SK-N-SH (cell line): Measurements from ENCODE around the gene C3orf33. TPM values are rescaled to one million over a fixed set of nuclear protein-coding genes. Genes with fewer than 3 reads are reported as not detected.

Experiments used
- CTCF ChIA-PET: fragments of 300-600, 350-600 bp; formaldehyde crosslinking; extraction: SDS; loops from one replicate; lab custom pipeline; 2021; lab: Yijun Ruan, JAX
- POLR2A ChIA-PET: fragments of 350-600 bp; sonication (Branson Sonifier 250); formaldehyde crosslinking; extraction: SDS; loops from one replicate; lab custom pipeline; 2020; ENCODE audit warnings: antibody characterized with exemption, inconsistent platforms; lab: Yijun Ruan, JAX
- DNase-seq: peaks from one replicate; pipeline ENCODE4 v3.0.0; 2012
- H2AFZ ChIP-seq: fragments of 200-600 bp; sonication (generic); 2 replicates; pipeline ENCODE4 v1.8.1; 2016; ENCODE audit warnings: antibody characterized with exemption, mild to moderate bottlenecking, low read depth
- H3F3A ChIP-seq: fragments of 200-600 bp; sonication (generic); replicated peaks from 2 replicates; pipeline ENCODE3; 2016; ENCODE audit warnings: antibody characterized with exemption, mild to moderate bottlenecking; ENCODE audit not compliant: insufficient read depth
- H3K27ac ChIP-seq, 2 experiments: fragments of 200-500 bp in 1 of 2; fragments of 200-600 bp in 1 of 2; sonication (Bioruptor generic) in 1 of 2; sonication (generic), shearing (Covaris generic) in 1 of 2; 2 replicates each; pipeline versions ENCODE4 v1.5.1 to v1.6.1; 2014 to 2016; ENCODE audit warnings: low read depth in 2 of 2, inconsistent platforms in 1 of 2, low read length in 1 of 2, mild to moderate bottlenecking in 1 of 2, mixed read lengths in 1 of 2
- H3K27me3 ChIP-seq: fragments of 200-600 bp; sonication (generic), shearing (Covaris generic); 2 replicates; pipeline ENCODE4 v1.6.1; 2016; ENCODE audit warnings: mixed run types; ENCODE audit not compliant: insufficient read depth
- H3K36me3 ChIP-seq, 2 experiments: fragments of 200-500 bp in 1 of 2; fragments of 200-600 bp in 1 of 2; sonication (Bioruptor generic) in 1 of 2; sonication (generic) in 1 of 2; replicated peaks in 1 of 2; 2 replicates each; pipeline versions ENCODE3 to v1.5.1; 2014 to 2016; ENCODE audit warnings: low read length in 1 of 2, mild to moderate bottlenecking in 1 of 2; ENCODE audit not compliant: insufficient read depth in 2 of 2, control insufficient read depth in 1 of 2
- H3K4me1 ChIP-seq, 2 experiments: fragments of 200-500 bp in 1 of 2; fragments of 200-600 bp in 1 of 2; sonication (Bioruptor generic) in 1 of 2; sonication (generic), shearing (Covaris generic) in 1 of 2; 2 replicates each; pipeline versions ENCODE4 v1.5.1 to v1.6.1; 2014 to 2016; ENCODE audit warnings: low read depth in 1 of 2, low read length in 1 of 2, mixed run types in 1 of 2; ENCODE audit not compliant: insufficient read depth in 2 of 2, control insufficient read depth in 1 of 2
- H3K4me2 ChIP-seq: fragments of 200-600 bp; sonication (generic), shearing (Covaris generic); 2 replicates; pipeline ENCODE4 v1.6.1; 2017; ENCODE audit warnings: mixed run types
- H3K4me3 ChIP-seq, 2 experiments: fragments of 200-500 bp in 1 of 2; fragments of 200-600 bp in 1 of 2; sonication (Bioruptor generic) in 1 of 2; sonication (generic), shearing (Covaris generic) in 1 of 2; 2 replicates each; pipeline versions ENCODE4 v1.5.1 to v1.8.1; 2014 to 2016; ENCODE audit warnings: low read depth in 2 of 2, inconsistent platforms in 1 of 2, low read length in 1 of 2, mild to moderate bottlenecking in 1 of 2, mixed read lengths in 1 of 2, moderate library complexity in 1 of 2
- H3K79me2 ChIP-seq: fragments of 200-600 bp; sonication (generic); 2 replicates; pipeline ENCODE4 v1.8.1; 2017; ENCODE audit warnings: mild to moderate bottlenecking; ENCODE audit not compliant: insufficient read depth
- H3K9ac ChIP-seq: fragments of 200-600 bp; sonication (generic); 2 replicates; pipeline ENCODE4 v1.6.1; 2017; ENCODE audit warnings: mixed run types
- H3K9me2 ChIP-seq: fragments of 200-600 bp; sonication (generic); 2 replicates; pipeline ENCODE4 v1.6.1; 2017; ENCODE audit warnings: mixed run types
- H3K9me3 ChIP-seq: fragments of 200-600 bp; sonication (generic); 2 replicates; pipeline ENCODE4 v1.6.1; 2017; ENCODE audit warnings: mixed run types, mild to moderate bottlenecking, moderate library complexity
- H4K20me1 ChIP-seq: fragments of 200-600 bp; sonication (generic); 2 replicates; pipeline ENCODE4 v1.6.1; 2017; ENCODE audit warnings: mild to moderate bottlenecking, mixed run types; ENCODE audit not compliant: insufficient read depth
- EZH2phosphoT487 ChIP-seq: fragments of 200-600 bp; sonication (generic); IDR thresholded peaks from 2 replicates; pipeline ENCODE4 v1.6.1; 2017; ENCODE audit warnings: low read depth, mixed run types, mild to moderate bottlenecking, antibody characterized with exemption, moderate library complexity, borderline replicate concordance
- FOSL2 ChIP-seq: IDR thresholded peaks from 2 replicates; pipeline ENCODE4 v1.4.0; 2012; ENCODE audit warnings: low read depth, mild to moderate bottlenecking, moderate library complexity, borderline replicate concordance
- FOXJ3 ChIP-seq: sonication (generic); formaldehyde crosslinking; IDR thresholded peaks from 2 replicates; pipeline ENCODE4 v1.5.1; 2020; ENCODE audit warnings: mild to moderate bottlenecking, missing genetic modification reagents
- FOXM1 ChIP-seq: IDR thresholded peaks from 2 replicates; pipeline ENCODE4 v1.4.0; 2012; ENCODE audit warnings: low read depth, mild to moderate bottlenecking
- GATA2 ChIP-seq: sonication (generic); formaldehyde crosslinking; IDR thresholded peaks from 2 replicates; pipeline ENCODE4 v1.5.0; 2020; ENCODE audit warnings: mild to moderate bottlenecking, missing genetic modification reagents
- IRF3 ChIP-seq: fragments of 150-350 bp; IDR thresholded peaks from 2 replicates; pipeline ENCODE4 v1.6.1; 2016; ENCODE audit warnings: mild to moderate bottlenecking, low read depth, low read length
- MAX ChIP-seq: IDR thresholded peaks from 2 replicates; pipeline ENCODE4 v1.4.0; 2012; ENCODE audit warnings: low read depth
- MXI1 ChIP-seq: IDR thresholded peaks from 2 replicates; pipeline ENCODE4 v1.6.1; 2012; ENCODE audit warnings: mild to moderate bottlenecking, low read depth, low read length, improper control_type of control experiment
- NFIC ChIP-seq: IDR thresholded peaks from 2 replicates; pipeline ENCODE4 v1.4.0; 2012; ENCODE audit warnings: borderline replicate concordance
- PBX3 ChIP-seq: IDR thresholded peaks from 2 replicates; pipeline ENCODE4; 2012
- RCOR1 ChIP-seq: fragments of 150-350 bp; IDR thresholded peaks from 2 replicates; pipeline ENCODE4 v1.6.1; 2017; ENCODE audit warnings: antibody characterized with exemption, low read length
- TAF1 ChIP-seq: IDR thresholded peaks from 2 replicates; pipeline ENCODE4 v1.6.1; 2012; ENCODE audit warnings: low read depth, mild to moderate bottlenecking, low read length, moderate library complexity, borderline replicate concordance
- TCF12 ChIP-seq: IDR thresholded peaks from 2 replicates; pipeline ENCODE4 v1.4.0; 2012
- USF2 ChIP-seq: fragments of 150-350 bp; IDR thresholded peaks from 2 replicates; pipeline ENCODE4 v1.6.1; 2017; ENCODE audit warnings: antibody characterized with exemption, low read length, low read depth, borderline replicate concordance
- YY1 ChIP-seq: IDR thresholded peaks from 2 replicates; pipeline ENCODE4 v1.4.0; 2012; ENCODE audit warnings: low read depth, mild to moderate bottlenecking
- WGBS: methylation state at CpG from one replicate; pipeline ENCODE4 v1.1.6; 2017; ENCODE audit warnings: low lambda C conversion rate; 5-methylcytosine and 5-hydroxymethylcytosine counted together
- polyA plus RNA-seq, 3 experiments: library from polyadenylated mRNA; depleted of rRNA; stranded (reverse); fragments of >200 nt; gene quantifications; 2 replicates each; pipeline ENCODE4 v1.2.3, GENCODE V29; 2012

C3orf33 gene
- polyA plus RNA-seq, 1 of the 3 experiments (the other 2 are of a cell fraction), result 2.9 TPM

- ChIA-PET CTCF (interaction anchor here (0.7 to 3.4 kb wide), 44 partner anchors 9 to 453 kb away, joined by 3 to 49 read pairs (median 6); partner anchors contain the start of genes GMPS and SLC33A1), POLR2A (interaction anchor here (0.6 to 1.7 kb wide), 5 partner anchors 14 to 65 kb away, joined by 3 to 17 read pairs (median 5); partner anchors contain the start of gene GMPS)
- Histone ChIP-seq H2AFZ (peak overlapping the region; percentile 97), H3K27ac (peak overlapping the region; percentile 41 to 66; a peak in 1 of 4 replicates), H3K4me1 (peaks cover 0 to 5% of the 10 kb centered on the region in 2 experiments; a peak in 1 of 4 replicates), H3K9me3 (no peaks in the 10 kb centered on the region), H3F3A (no peaks in the 10 kb centered on the region), H3K4me3 (peak overlapping the region; percentile 68 to 75), H3K4me2 (peak overlapping the region; percentile 87), H3K27me3 (no peaks in the 10 kb centered on the region), H3K36me3 (peaks cover 3 to 4% of the 10 kb centered on the region in 2 experiments), H3K79me2 (no peaks in the 10 kb centered on the region), H3K9me2 (no peaks in the 10 kb centered on the region), H4K20me1 (no peaks in the 10 kb centered on the region), H3K9ac (peak overlapping the region; percentile 88)
- TF ChIP-seq GATA2 (no peak), MXI1 (no peak), IRF3 (no peak), FOSL2 (no peak), RCOR1 (no peak), EZH2phosphoT487 (no peak), YY1 (no peak), PBX3 (no peak), FOXJ3 (CRISPR knock-in tag) (no peak), USF2 (no peak), TCF12 (no peak), MAX (no peak), TAF1 (no peak)
- 40% methylated on average over 14 of the region's 15 CpGs for WGBS
- DNase-seq, result no peak
These were observed 775 bp downstream of the C3orf33 start for GRCh38 chr3:155805204-155805801.

- DNase-seq, result no peak
- CTCF ChIA-PET, result interaction anchor here (1.7 to 3.4 kb wide), 2 partner anchors 45 to 65 kb away, joined by 8 to 49 read pairs; partner anchors contain the start of gene GMPS
- Histone ChIP-seq H3K4me3 (no peak overlapping the region), H3K9me3 (no peaks in the 10 kb centered on the region), H2AFZ (no peak overlapping the region), H3K4me1 (peaks cover 0 to 5% of the 10 kb centered on the region in 2 experiments; a peak in 1 of 4 replicates), H3F3A (no peaks in the 10 kb centered on the region), H3K27ac (no peak overlapping the region), H3K79me2 (no peaks in the 10 kb centered on the region), H3K27me3 (no peaks in the 10 kb centered on the region), H3K9me2 (no peaks in the 10 kb centered on the region), H3K36me3 (peaks cover 3 to 4% of the 10 kb centered on the region in 2 experiments), H4K20me1 (no peaks in the 10 kb centered on the region), H3K4me2 (no peak overlapping the region), H3K9ac (no peak overlapping the region)
- POLR2A ChIA-PET, result no interaction called here
- TF ChIP-seq FOXM1 (no peak), NFIC (no peak)
These were observed 1.8 kb downstream of the C3orf33 start for GRCh38 chr3:155804323-155804722.
